NT2/D1 (cell line): Measurements from ENCODE around the gene WASF1.

Source experiments
- SUZ12 ChIP-seq: IDR thresholded peaks from 2 replicates; pipeline ENCODE4 v1.6.1; 2011; ENCODE audit not compliant: insufficient read length, insufficient read depth; ENCODE audit errors: extremely low read depth
- YY1 ChIP-seq: IDR thresholded peaks from 2 replicates; pipeline ENCODE4 v1.6.1; 2011; ENCODE audit not compliant: insufficient read length, insufficient read depth

GRCh38 chr6:110158479-110158878 lies 21.0 kb downstream of the WASF1 start:
- no peak for TF ChIP-seq YY1
- no peak for TF ChIP-seq SUZ12
